ENCODE data around the gene TLX2. TPM values are rescaled to one million over a fixed set of nuclear protein-coding genes. Genes with fewer than 3 reads are reported as not detected.
"Not testable (repeated sequence)": the region's sequence is repeated elsewhere in the genome, so short reads cannot be mapped to it uniquely, and the experiment has no call there.

Gene TLX2
- total RNA-seq, result 1 to 10 TPM in 2 of 8 experiments, under 1 TPM in 5, not detected in 1; 0.05 to 1.5 (median 0.73) TPM

- WGBS, 10 experiments, result 3 to 25% methylated on average over 4 to 21 of the region's 82 CpGs; no CpG with 5 or more reads in 8 of the 10 experiments
Observed at GRCh38 chr2:74514368-74515270, at the start of gene TLX2. TSS of gene TLX2 (plus strand) at chr2:74514450. CDS start at chr2:74514807, 357 bp downstream.

DNA sequence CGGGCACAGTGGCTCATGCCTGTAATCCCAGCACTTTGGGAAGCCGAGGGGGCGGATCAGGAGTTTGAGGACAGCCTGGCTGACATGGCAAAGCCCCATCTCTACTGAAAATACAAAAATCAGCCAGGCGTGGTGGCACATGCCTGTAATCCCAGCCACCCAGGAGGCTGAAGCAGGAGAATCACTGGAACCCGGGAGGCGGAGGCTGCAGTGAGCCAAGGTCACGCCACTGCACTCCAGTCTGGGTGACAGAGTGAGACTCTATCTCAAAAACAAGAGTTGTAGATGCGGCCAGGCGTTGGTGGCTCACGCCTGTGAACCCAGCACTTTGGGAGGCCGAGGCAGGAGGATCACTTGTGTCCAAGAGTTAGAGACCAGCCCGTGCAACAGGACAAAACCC lies 43.5 kb upstream of the TLX2 start:
- ATAC-seq (replicated peaks in 6 of 8); H3K27ac ChIP-seq; in situ Hi-C loops (cut with MboI; ENCODE audit: low pct_unique_long_range_greater_than_20kb in 2 of 9, low sequenced_read_pairs in 9 of 9, unreplicated experiment in 9 of 9); H3K4me3 ChIP-seq: not testable (repeated sequence)
- WGBS, 10 experiments, result 92 to 100% (median 98%) methylated on average over 1 to 9 of the region's 12 CpGs
- peaks cover 13 to 20% of the 10 kb centered on the region in 2 donors for H3K4me1 ChIP-seq (replicated peaks in 1 of 2)

More at GRCh38 chr2:74514368-74515270, at the start of gene TLX2:
- H3K27ac ChIP-seq, result no peak within 1 kb of the TSS
- no peak within 1 kb of the TSS for H3K4me3 ChIP-seq
- in situ Hi-C loops (cut with MboI; ENCODE audit: low pct_unique_long_range_greater_than_20kb in 2 of 9, low sequenced_read_pairs in 9 of 9, unreplicated experiment in 9 of 9), result no loop called here
- peaks cover 0 to 3% of the 10 kb centered on the region in 2 donors for H3K4me1 ChIP-seq (replicated peaks in 1 of 2)
- ATAC-seq (replicated peaks in 6 of 8), result peak in 7 of 8 experiments; percentile 4 to 46 (median 35)

GRCh38 chr2:74471332-74472065 lies 42.8 kb upstream of the TLX2 start:
- 0 to 95% (median 47%) methylated on average over 2 to 12 of the region's 16 CpGs; no CpG with 5 or more reads in 1 of the 10 experiments for WGBS, 10 experiments
- H3K4me3 ChIP-seq, result peak overlapping the region; percentile 51 to 80 (median 57)
- peak overlapping the region; percentile 82 to 95 for H3K27ac ChIP-seq
- peaks cover 13 to 14% of the 10 kb centered on the region in 2 donors for H3K4me1 ChIP-seq (replicated peaks in 1 of 2)
- ATAC-seq (replicated peaks in 6 of 8), result peak in 1 of 8 experiments; percentile 1
- in situ Hi-C loops (cut with MboI; ENCODE audit: low pct_unique_long_range_greater_than_20kb in 2 of 9, low sequenced_read_pairs in 9 of 9, unreplicated experiment in 9 of 9), result no loop called here

GRCh38 chr2:74472086-74472944 lies 41.9 kb upstream of the TLX2 start, which contains the start of gene MRPL53:
TSS of gene MRPL53 (minus strand) at chr2:74472680. CDS start at chr2:74472660, 20 bp downstream.
- in situ Hi-C loops (cut with MboI; ENCODE audit: low pct_unique_long_range_greater_than_20kb in 2 of 9, low sequenced_read_pairs in 9 of 9, unreplicated experiment in 9 of 9), result no loop called here
- 0 to 10% (median 1%) methylated on average over 2 to 33 of the region's 66 CpGs; no CpG with 5 or more reads in 4 of the 10 experiments for WGBS, 10 experiments
- ATAC-seq (replicated peaks in 6 of 8), result peak; percentile 91 to 96 (median 95)
- peak within 1 kb of the TSS; percentile 51 to 80 (median 57) for H3K4me3 ChIP-seq
- H3K4me1 ChIP-seq (replicated peaks in 1 of 2), result peaks cover 13 to 14% of the 10 kb centered on the region in 2 donors
- H3K27ac ChIP-seq, result peak within 1 kb of the TSS; percentile 82 to 95

DNA sequence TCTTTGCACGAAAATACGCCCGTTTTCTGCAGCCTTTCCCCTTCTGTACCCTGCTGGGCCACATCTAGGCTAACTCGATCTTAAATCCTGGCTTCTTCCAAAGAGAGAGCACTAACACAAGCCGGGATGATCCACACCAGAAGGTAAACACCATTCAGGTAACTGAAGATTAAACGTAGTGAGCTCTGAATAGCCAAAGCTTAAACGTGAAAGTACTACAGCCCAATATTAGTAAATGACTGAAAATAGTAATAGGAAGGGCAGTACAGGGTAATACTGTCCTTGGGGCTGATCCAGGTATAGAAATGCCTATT lies 41.3 kb upstream of the TLX2 start:
- ATAC-seq (replicated peaks in 6 of 8), result peak in 1 of 8 experiments; percentile 1
- in situ Hi-C loops (cut with MboI; ENCODE audit: low pct_unique_long_range_greater_than_20kb in 2 of 9, low sequenced_read_pairs in 9 of 9, unreplicated experiment in 9 of 9), result no loop called here
- H3K27ac ChIP-seq, result peak overlapping the region; percentile 82 to 95
- peak overlapping the region; percentile 51 to 80 (median 57) for H3K4me3 ChIP-seq
- peaks cover 13 to 14% of the 10 kb centered on the region in 2 donors for H3K4me1 ChIP-seq (replicated peaks in 1 of 2)
- WGBS, 10 experiments, result 0 to 30% (median 13%) methylated on average over 1 to 6 of the region's 7 CpGs; no CpG with 5 or more reads in 4 of the 10 experiments

DNA sequence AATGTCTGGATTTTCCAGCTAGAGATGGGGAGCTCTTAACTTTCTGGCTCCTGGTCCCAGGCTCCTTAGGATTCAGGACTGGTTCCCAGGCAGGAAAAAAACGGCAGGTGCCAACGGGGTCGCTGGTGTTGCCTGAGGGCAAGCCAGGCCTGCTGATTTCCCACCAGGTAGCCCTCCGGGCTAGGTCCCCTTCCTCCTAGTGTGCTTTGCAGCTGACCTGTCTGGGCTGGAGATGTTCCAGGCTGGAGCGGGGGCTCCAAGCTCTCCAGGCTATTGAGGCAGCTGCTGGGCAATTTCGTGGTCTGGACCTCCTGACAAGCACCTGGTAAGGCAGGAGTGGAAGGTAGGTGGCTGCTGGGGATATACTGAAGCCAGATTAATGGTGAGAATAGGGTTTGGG lies 39.8 kb upstream of the TLX2 start:
- no peak for ATAC-seq (replicated peaks in 6 of 8)
- Histone ChIP-seq H3K4me1 (replicated peaks in 1 of 2) (peaks cover 13 to 14% of the 10 kb centered on the region in 2 donors), H3K27ac (no peak overlapping the region), H3K4me3 (no peak overlapping the region)
- WGBS, 10 experiments, result 83 to 100% (median 97%) methylated on average over 1 to 4 of the region's 6 CpGs; no CpG with 5 or more reads in 5 of the 10 experiments
- in situ Hi-C loops (cut with MboI; ENCODE audit: low pct_unique_long_range_greater_than_20kb in 2 of 9, low sequenced_read_pairs in 9 of 9, unreplicated experiment in 9 of 9), result no loop called here

DNA sequence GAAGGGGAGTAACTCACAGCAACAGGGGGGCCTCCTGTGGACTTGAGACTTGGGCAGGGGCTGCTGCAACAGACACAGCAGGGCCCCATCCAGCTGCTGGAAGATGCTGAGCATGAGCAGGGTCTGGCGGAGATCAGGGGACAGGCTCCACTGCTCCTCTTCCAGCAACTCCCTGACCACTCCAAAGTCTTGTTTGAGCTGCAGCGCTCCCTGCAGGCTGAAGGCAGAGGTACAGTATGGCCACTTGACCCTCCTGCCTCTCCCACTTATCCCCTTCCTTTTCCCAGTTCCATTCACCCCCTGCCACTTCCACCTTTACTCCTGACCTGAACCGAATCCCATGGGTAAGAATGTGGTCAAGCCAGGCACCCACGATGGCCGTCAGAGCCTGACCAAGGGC lies 39.4 kb upstream of the TLX2 start:
- Histone ChIP-seq H3K4me3 (no peak overlapping the region), H3K4me1 (replicated peaks in 1 of 2) (peaks cover 13 to 14% of the 10 kb centered on the region in 2 donors), H3K27ac (no peak overlapping the region)
- WGBS, 10 experiments, result 50 to 100% (median 89%) methylated on average over 1 to 3 of the region's 5 CpGs; no CpG with 5 or more reads in 4 of the 10 experiments
- ATAC-seq (replicated peaks in 6 of 8), result no peak
- in situ Hi-C loops (cut with MboI; ENCODE audit: low pct_unique_long_range_greater_than_20kb in 2 of 9, low sequenced_read_pairs in 9 of 9, unreplicated experiment in 9 of 9), result loop anchor here in 3 of 9 experiments (25.0 kb wide), 1 partner anchor 112 kb away; no protein-coding TSS in a partner anchor

- in situ Hi-C loops (cut with MboI; ENCODE audit: low pct_unique_long_range_greater_than_20kb in 2 of 9, low sequenced_read_pairs in 9 of 9, unreplicated experiment in 9 of 9), result loop anchor here in 3 of 9 experiments (25.0 kb wide), 1 partner anchor 106 kb away; no protein-coding TSS in a partner anchor
- Histone ChIP-seq H3K4me3 (peak overlapping the region; percentile 79 to 97 (median 90)), H3K4me1 (replicated peaks in 1 of 2) (peaks cover 8 to 16% of the 10 kb centered on the region in 2 donors), H3K27ac (no peak overlapping the region)
- 20 to 80% (median 49%) methylated on average over 1 of the region's 3 CpGs; no CpG with 5 or more reads in 6 of the 10 experiments for WGBS, 10 experiments
- no peak for ATAC-seq (replicated peaks in 6 of 8)
Observed at GRCh38 chr2:74481431-74481830, 32.8 kb upstream of the TLX2 start.

DNA sequence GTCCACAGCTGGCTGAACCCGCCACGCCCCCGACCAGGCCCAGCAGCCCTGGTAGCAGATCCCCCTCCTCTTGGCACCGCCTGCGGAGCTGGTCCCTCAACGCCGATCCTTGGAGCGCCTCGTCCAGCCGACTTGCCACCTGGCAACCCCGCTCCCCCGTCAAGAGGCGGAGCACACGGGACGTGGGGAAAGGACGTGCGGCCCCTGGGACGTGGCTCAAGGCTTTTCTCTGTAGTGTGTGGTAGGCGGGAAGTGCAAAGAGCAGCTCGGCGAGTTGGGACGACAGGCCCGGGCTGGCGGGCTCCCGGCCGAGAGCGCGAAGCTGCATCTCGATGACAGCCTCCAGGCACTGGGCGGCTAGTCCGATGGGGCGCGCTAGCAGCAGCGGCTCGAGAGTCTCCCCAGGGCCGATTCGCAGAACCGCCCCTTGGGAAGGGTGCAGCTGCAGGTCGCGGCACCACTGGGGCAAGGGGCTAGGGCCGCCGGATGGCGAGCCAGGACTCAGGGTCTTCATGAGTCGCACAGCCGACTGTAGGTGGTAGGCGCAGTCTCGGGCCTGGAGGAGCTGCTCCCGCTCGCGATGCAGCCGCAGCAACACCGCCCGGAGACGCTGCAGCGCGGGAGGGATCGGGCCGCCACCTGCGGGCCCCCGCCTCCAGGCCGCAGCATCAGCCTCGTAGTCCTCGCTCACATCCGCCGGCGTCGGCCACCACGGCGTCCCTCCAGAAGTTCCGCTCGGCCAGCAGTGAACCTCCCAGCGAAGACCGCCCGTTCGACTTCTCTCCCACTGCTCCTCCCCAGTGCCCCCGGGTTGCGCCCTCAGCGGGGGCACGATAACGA lies 32.1 kb upstream of the TLX2 start:
- Histone ChIP-seq H3K4me1 (replicated peaks in 1 of 2) (peaks cover 8 to 16% of the 10 kb centered on the region in 2 donors), H3K27ac (peak overlapping the region; percentile 91 to 93), H3K4me3 (peak overlapping the region; percentile 79 to 97 (median 90))
- in situ Hi-C loops (cut with MboI; ENCODE audit: low pct_unique_long_range_greater_than_20kb in 2 of 9, low sequenced_read_pairs in 9 of 9, unreplicated experiment in 9 of 9), result loop anchor here in 3 of 9 experiments (25.0 kb wide), 1 partner anchor 105 kb away; no protein-coding TSS in a partner anchor
- 0 to 3% (median 2%) methylated on average over 5 to 31 of the region's 80 CpGs; no CpG with 5 or more reads in 5 of the 10 experiments for WGBS, 10 experiments
- peak; percentile 42 to 69 (median 50) for ATAC-seq (replicated peaks in 6 of 8)

GRCh38 chr2:74482801-74483674 lies 31.2 kb upstream of the TLX2 start, which contains the start of the genes CCDC142 and TTC31:
TSS of gene CCDC142 (minus strand) at chr2:74482998. CDS start at chr2:74482837, 161 bp downstream.
TSS of gene TTC31 (plus strand) at chr2:74483081. CDS start at chr2:74483096, 15 bp downstream.
- in situ Hi-C loops (cut with MboI; ENCODE audit: low pct_unique_long_range_greater_than_20kb in 2 of 9, low sequenced_read_pairs in 9 of 9, unreplicated experiment in 9 of 9), result loop anchor here in 3 of 9 experiments (25.0 kb wide), 1 partner anchor 104 kb away; no protein-coding TSS in a partner anchor

More at GRCh38 chr2:74482801-74483674, 31.2 kb upstream of the TLX2 start, which contains the start of the genes CCDC142 and TTC31:
- peak within 1 kb of the TSS; percentile 79 to 97 (median 90) for H3K4me3 ChIP-seq
- peaks cover 8 to 16% of the 10 kb centered on the region in 2 donors for H3K4me1 ChIP-seq (replicated peaks in 1 of 2)
- ATAC-seq (replicated peaks in 6 of 8), result peak; percentile 92 to 94 (median 92)
- WGBS, 10 experiments, result 0 to 60% (median 1%) methylated on average over 1 to 31 of the region's 50 CpGs; no CpG with 5 or more reads in 3 of the 10 experiments
- H3K27ac ChIP-seq, result peak within 1 kb of the TSS; percentile 91 to 93
